HG02798 (cell line): Measurements from ENCODE around the gene TOR1AIP2.
"Not testable (repeated sequence)": the region's sequence is repeated elsewhere in the genome, so short reads cannot be mapped to it uniquely, and the experiment has no call there.

Experiments used
- ATAC-seq: cut with Tn5 transposase; IDR thresholded peaks from one replicate; pipeline ENCODE4 v1.9.1; 2021; ENCODE audit warnings: mild to moderate bottlenecking; ENCODE audit not compliant: unreplicated experiment, poor library complexity

TOR1AIP2 gene

DNA sequence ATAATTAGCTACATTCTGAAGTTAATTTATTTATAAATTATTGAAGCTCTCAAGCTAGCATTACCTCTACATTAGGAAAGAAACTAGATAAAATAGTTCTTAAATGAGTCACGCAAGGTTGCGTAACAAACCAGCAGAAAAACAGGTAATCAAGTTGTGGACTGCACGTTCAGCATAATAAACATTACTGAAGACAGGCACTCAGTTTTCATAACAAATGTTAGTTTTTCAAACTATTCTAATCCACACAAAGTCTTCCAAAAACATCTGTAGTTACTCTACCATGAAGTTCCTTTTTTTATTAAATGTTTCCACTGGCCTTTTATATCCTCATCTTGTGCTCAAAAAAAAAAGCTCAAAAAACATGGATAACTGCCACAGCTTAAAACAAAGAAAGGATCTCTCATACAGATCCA, 1.3 kb downstream of the TOR1AIP2 start:
- no peak for ATAC-seq

DNA sequence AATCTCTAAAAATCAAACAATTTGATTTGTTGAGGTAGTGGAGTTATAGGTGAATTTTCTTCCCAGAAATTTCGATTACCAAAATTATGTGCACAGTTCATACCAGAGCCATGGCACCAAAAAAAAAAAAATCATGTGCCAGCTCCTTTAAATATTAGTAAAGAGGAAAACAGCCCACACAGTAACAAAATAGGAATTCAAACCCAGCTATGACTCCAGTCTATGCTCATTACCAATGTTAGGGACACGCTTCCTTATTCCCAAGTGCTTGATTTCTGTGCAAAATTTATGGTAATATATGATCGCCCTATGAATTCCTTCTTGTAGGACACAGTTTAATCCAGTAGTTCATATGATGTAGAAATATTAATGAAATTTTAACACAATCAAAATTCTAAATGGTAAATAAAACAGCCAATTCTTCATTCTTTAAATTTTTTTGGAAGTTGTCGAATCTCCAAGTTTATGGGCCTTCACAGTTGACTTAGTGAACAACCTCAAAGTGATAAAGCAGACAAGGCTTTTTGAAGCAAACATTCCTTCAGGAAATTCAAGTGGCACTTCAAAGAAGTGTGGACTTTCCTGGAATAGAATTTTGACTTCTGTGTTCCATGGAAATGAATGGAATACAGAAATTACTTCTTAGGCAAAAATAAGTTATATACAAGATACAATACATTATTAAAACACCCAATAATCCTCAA, 1.9 kb downstream of the TOR1AIP2 start:
- ATAC-seq, result no peak

DNA sequence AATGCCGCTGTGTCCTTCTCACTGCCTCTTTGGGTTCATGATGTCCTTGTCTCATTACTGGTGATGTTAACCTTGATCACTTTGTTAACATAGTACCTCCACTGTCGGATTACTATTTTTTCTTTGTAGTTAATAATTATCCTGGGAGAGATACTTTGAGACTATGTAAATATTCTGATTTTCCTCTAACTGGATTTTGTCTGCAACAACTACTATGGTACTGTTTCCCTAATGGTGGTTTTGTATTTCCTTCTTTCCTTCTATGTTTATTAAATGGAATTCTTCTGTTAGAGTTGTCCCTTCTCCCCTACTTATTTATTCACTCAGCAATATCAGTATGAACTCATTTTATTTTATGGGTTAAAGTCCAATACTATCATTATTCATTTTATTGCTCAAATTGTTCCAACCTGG, 4.2 kb downstream of the TOR1AIP2 start:
- no peak for ATAC-seq

DNA sequence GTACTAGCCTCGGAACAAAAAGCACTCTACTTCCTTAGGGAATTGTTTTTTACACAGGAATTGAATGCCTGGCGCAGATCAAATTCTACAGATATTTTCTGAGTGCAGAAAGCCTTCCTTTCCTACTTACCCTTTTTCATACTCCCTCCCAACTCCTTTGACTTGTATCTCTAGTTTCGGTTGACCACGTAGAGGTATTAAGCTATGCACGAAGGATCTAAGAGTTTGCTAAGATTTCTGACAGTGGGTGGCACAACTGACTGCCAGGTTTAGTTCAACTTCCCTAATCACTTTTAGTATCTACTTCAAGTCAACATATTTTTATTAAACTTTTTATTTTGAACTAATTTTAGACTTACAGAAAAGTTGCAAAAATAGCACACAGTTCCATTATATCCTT, 5.0 kb downstream of the TOR1AIP2 start:
- no peak for ATAC-seq

DNA sequence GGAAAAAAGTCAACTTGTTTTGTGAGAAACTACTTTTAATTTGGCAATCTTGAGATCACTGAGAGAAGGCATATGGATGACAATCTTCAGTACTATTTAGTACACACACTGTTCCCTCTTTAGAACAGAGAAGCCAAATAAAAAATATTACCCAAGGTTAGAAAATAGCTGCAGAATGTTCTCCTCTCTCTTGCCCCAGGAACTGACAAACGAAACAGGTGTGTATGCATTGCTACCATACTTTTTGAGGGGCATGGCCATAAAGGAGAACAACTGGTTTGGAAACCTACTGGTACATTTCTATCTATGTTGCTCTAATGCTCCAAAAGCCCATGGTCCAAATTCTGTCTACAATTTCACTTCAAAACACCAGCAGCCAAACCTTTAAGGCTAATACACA, 5.7 kb downstream of the TOR1AIP2 start:
- ATAC-seq, result no peak

DNA sequence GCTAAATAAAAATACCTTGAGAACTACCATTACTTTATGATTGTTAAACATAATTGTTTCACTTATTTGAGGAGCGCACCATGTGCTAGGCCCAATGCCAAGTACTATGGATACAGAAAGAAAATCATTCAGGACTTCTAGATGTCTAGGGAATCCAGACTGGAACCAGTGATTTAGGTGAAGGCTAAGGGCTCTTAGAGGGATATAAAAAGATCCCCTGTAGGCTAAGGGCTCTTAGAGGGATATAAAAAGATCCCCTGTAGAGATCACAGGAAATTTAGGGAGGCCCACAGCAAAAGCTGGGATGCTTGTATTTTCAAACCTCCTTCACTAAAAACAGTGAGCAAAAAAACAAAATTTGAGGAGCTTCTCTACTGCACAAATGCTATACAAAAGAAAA, 6.7 kb downstream of the TOR1AIP2 start:
- no peak for ATAC-seq

DNA sequence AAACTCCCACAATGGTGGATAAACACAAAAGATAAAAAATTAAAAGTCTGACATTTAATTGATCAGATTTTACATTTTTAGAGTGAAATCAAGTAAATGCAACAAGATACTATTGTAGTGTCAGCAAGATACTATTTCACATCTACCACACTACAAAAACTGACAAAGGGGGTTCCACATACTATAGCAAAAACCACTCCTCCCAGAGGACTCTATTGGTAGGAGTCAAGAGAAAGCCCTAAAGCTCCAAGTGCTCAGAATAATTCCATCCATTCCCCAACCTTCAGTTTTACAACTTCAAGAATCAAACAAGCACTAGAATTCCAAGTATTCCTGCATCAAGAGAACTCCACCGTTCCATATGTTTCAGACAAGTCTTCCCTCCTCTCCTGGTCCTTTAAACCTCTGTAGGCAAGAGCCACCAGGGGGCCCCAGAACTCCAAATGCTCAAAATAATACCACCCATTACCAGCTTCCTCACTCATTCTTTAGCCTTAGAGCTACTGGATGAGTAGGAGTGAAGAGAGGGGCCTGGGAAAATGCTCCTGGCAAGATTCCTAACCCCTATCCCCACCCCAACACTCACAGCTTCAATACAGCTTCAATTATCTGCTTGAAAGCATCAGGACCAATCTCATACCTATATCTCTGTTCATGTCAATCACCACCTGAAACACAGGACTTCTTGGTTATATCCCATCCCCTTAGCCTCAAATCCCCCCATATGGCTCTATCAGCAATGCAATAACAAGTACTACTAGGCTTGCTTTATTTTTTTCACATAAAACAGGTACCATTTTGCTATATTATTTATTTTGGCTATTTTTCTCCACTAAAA, 9.9 kb downstream of the TOR1AIP2 start:
- ATAC-seq, result peak; percentile 66

DNA sequence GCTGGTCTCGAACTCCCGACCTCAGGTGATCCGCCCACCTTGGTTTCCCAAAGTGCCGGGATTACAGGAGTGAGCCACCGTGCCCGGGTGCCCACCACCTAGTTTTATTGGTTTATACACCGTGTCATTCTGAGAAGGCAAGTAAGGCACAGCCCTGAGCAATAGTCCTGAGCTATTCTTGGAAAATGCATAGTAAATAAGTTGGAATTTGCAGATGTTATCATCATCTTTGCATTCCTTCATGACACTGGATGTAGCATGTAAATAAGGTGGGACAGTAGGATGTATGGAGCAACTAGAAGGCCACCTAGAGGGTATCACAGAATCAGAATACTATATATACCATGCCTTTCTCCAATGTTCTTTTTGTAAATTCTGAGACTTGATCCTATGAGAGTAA, 11.0 kb downstream of the TOR1AIP2 start:
- ATAC-seq, result no peak

DNA sequence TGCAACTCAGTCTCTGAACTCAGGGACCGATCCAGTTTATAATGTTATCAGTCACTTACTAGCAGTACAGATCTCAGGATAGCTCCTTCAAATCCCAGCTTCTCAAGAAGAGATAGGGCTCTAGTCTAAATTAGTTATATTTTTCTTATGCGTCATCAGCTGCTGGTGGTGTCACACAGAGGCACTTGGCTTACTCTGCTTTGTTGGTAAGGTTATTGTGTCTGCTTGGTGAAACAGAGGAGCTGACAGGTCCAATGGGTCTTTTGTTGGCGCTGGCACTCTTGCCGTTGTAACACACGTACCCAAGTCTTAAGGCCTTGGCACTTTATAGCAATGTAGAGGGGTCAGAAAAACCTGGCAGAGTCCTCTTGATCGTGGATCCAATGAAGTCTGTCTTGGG, 12.2 kb downstream of the TOR1AIP2 start:
- ATAC-seq, result no peak

DNA sequence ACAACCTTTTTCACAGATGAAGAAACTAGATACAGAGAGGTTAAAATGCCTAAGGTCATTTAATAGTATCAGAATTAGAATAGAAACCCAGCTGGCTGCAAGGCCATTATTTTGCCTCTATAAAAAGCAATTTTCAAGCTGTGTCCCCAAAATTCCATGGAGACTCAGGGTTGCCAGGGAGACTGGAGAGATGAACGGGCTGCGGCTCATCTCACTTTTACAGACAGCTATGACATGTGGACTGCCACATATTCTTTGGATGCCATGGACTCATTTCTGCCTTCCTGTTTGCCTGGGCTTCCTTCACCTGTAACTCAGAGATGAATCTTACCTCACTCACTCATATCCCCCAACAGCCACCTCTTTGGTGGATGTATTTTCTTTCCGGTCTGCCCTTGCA, 17.0 kb downstream of the TOR1AIP2 start:
- ATAC-seq, result no peak

DNA sequence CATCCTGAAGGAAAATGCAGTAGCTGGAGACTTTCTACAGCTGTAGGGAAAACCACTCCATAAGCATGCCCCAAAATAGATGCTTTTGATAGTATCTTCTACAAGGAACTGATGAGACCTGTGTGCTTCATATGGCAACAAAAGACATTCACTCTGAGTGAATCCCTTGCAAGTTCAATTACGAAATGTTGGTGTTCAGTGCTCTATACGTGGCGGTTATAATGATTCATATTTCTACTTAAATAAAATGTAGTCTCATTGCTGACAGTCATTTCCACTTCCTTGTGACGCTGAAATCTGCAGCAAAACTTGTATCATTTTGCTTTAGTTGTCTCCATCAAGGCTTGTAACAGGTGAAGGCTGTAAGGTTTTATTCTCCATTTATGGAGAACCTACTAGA, 20.6 kb downstream of the TOR1AIP2 start:
- no peak for ATAC-seq

DNA sequence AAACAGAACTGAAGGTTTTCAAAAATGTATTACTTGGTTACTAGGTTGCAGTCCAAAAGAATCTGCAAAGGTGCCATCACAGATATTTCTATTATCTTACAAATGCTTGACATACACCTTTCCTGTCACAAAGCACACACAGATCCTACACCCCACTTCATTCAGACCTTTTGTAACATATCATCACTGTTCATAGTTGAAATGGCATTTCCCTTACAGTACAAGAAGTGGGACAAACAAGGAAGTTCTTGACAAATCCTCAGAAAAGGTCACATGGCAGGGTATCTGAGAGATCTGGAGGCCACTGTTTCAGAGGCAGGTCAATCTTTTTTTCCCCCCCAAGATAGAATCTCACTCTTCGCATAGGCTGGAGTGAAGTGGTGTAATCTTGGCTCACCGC, 21.3 kb downstream of the TOR1AIP2 start:
- no peak for ATAC-seq

DNA sequence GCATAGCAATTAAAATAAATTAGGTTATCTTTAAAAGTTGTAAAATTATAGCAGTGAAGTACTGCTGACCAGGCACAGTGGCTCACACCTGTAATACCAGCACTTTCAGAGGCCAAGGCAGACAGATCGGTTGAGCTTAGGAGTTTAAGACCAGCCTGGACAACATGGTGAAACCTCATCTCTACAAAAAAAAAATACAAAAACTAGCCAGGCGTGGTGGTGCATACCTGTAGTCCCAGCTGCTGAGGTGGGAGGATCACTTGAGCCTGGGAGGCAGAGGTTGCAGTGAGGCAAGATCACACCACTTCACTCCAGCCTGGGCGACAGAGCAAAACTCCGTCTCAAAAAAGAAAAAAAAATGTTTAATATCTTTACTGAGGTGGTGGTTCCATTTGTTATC, 21.8 kb downstream of the TOR1AIP2 start:
- ATAC-seq, result not testable (repeated sequence)

DNA sequence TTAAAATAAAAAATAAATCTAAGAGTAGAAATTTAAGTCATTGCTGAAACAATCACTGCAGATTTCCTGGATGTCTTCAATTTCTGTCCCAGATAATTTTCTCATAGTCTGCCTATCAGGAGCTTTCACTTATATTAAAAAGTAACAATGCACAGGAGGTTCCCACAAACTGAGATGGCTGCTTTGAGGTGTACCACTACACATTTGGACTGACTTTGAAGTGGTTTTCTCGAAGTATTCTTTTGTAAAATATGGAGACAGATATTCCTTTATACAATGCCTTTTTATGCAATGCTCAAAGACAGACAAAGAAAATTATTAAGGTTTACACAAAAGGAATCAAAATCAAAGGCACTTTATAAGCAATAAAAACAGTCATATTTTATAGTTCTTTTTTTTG, 24.5 kb downstream of the TOR1AIP2 start:
- ATAC-seq, result no peak

DNA sequence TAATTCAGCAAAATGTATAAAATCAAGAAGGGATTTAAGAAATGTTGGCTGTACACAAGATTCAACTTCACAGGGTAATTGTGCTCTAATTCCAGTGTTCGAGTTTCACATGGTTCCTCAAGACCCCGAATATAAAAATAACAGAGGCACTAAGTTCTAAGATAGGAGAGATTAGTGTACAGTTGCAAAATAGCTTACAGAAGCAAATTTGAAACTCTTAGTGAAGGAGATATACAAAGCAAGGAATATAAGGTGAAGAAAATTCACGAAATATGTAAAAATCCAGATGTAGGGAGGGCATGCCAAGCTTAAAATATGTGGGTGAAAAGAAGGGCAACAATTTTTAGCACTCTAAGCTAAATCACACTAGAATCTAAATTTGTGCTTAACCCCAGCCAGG, 29.4 kb downstream of the TOR1AIP2 start:
- ATAC-seq, result no peak

DNA sequence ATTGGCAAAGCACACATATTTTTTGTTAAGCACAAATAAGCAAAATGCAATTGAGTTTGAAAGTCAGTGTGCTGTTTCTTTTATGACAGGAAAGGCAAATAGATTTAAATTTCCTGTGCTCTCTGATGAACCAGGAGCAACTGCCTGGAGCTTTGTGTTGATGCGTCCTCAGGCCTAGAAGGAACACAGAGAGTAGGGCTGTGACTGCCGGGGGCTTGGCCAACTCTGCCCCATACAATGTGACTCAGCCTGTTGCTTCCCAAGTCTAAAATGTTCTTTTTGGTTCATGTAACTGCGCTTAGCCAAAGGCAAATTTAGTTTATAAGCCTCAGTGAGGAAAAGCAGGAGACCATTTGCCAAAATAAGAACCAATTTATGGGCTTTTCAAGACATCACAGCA, 37.5 kb downstream of the TOR1AIP2 start:
- no peak for ATAC-seq

DNA sequence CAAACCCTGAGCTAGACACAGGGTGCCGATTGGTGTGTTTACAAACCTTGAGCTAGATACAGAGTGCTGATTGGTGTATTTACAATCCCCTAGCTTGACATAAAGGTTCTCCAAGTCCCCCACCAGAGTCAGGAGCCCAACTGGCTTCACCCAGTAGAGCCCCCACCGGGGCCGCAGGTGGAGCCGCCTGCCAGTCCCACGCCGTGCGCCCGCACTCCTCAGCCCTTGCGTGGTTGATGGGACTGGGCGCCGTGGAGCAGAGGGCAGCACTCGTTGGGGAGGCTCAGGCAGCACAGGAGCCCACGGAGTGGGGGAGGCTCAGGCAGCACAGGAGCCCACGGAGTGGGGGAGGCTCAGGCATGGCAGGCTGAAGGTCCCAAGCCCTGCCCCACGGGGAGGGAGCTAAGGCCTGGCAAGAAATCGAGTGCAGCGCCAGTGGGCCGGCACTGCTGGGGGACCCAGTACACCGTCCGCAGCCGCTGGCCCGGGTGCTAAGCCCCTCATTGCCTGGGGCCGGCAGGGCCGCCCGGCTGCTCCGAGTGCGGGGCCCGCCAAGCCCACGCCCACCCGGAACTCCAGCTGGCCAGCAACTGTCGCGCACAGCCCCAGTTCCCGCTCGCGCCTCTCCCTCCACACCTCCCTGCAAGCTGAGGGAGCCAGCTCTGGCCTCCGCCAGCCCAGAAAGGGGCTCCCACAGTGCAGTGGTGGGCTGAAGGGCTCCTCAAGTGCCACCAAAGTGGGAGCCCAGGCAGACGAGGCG, 40.7 kb downstream of the TOR1AIP2 start:
- not testable (repeated sequence) for ATAC-seq

DNA sequence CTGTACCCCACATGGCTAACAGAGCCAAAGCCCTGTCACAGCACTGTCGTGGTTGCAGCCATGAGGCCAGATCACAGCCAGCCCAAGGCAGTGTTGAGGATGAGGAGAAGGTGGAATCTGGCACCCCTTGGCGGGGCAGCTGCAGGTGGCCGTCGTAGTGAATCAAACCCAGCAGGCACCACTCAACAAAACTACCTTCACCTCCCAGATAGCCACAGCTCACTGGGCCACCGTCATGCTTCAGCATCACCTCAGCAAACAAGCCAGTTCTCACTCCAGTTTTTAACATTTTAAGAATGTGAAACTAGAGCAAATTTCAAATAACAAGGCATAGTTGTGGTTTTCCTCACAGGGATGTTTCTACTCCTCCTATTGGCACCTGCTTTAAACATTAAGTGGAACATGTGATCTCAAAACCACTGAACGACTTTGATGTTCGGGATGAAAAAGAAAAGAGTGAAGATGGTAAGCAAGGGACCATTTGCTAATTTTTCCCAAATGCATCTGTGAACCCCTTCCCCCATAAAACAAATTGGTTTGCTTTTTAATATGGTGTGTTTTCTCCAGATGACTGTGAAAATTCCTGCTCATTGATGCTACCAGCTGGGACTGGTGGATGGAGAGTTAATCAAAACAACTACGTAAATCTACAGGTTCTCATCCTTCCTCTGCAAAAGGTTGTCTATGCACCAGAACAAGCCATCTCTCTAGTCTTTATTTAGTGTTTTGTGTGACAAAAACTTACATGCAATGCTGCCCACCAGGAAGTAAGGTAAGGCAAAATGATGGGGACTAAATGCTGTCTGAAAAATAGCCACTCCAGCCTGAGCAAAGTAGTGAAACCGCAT, 45.5 kb downstream of the TOR1AIP2 start:
- no peak for ATAC-seq

DNA sequence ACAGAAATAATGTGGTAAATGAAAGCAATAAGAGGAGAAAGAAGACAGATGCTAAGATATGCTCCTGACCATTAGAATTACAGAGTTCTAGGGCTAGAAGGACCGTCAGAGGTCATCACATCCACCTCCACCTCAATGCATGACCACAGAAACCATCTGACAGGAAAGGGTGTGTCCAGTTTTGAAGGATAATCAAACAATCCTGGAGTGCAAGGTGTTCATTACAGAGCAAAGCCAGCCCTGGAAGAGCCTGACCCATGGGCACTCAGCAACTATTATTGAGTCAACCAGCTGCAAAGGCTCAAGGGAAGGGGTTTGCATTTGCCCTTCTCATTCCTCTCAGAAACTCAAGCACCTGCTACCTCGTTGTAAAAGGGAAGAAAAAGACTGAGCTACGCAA, 46.4 kb downstream of the TOR1AIP2 start:
- no peak for ATAC-seq

DNA sequence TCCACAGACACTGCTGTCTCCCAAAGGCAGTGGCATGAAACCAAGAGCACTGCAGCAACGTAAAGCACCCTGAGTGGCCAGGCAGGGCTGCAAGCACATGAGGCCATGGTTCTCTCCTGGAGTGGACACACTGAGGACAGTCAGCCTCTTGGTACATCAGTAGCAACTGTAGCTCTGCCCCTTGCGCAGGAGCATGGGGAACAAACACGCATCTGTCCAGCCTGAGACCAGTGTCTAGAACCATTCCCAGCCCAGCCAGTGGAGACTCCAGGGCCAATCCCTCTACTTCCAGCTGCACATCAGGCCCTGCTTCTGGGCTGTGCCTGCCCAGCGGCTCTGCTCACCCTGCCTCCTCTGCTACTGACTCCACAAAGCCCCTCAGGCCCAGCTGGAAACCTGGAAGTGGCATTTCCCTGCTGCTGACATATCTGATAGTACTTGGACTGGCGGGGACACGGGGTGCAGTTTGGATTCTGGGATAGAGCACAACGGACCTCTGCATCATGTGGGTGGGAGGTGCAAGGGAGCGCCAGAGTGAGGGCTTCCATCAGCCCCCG, 49.0 kb downstream of the TOR1AIP2 start:
- no peak for ATAC-seq
